Measurements from ENCODE around the gene IFT122.

Gene IFT122

DNA sequence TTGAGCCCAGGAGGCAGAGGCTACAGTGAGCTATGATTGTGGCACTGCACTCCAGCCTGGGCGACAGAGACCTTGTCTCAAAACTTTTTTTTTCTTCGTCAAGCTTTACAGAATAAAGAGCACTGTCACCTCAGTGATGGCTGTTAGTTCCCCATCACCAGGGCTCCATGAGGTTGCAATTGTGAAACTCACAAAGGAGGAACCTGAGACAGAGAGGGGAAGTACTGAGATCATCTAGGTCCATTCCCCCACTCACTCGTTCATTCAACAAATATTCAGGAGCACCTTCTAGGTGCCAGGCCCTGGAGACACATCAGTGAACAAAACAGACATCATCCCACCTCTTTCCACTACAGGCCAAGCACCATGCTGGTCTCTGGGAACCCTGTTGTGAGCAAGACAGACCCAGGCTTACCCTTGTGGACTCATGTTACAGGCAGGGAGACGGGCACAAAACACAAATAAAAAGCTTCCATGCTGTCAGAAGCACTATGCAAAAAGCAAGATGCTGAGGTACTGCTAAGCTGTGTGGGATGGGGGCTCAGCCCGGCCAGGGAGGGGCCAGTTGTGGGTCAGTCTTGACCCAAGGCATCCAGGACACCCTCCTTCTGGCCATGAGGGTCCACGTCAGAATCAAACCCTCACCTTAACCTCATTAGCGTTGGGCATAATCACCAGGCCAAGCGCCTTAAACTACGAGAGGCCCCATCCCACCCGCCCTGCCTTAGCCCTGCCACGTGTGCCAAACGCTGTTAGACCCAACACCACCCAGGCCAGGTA lies 86.3 kb downstream of the IFT122 start:
- no peak for DNase-seq (ENCODE audit: low spot score)
- no peak overlapping the region for H3K27ac Mint-ChIP-seq
- no peak overlapping the region for H3K4me3 Mint-ChIP-seq
- no peaks in the 10 kb centered on the region for H3K9me3 Mint-ChIP-seq
- no peaks in the 10 kb centered on the region for H3K4me1 Mint-ChIP-seq (ENCODE audit: low read depth)
- H3K36me3 Mint-ChIP-seq (ENCODE audit: low read depth), result no peaks in the 10 kb centered on the region
- H3K27me3 Mint-ChIP-seq (ENCODE audit: low read depth), result no peaks in the 10 kb centered on the region

DNA sequence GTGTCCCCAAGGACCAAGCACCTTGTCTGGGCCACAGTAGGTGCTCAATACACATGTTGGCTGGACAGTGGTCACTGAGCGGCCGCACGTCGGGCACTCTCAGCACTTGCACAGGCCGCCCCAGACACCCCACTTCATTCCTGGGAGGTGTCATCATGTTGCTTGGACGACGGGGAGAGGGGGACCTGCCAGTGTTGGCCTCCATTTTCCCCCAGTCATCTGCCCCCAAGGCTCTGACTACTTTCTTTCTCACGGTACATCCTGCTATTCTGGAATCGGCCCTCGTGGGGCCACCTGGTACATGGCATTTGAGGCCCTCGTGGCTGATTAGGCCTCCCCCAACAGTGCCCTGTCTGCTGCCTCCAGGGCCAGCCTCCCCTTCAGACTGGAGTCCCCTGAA lies 87.2 kb downstream of the IFT122 start:
- Mint-ChIP-seq H3K9me3 (no peaks in the 10 kb centered on the region), H3K36me3 (ENCODE audit: low read depth) (no peaks in the 10 kb centered on the region), H3K4me1 (ENCODE audit: low read depth) (no peaks in the 10 kb centered on the region), H3K27ac (no peak overlapping the region), H3K4me3 (no peak overlapping the region), H3K27me3 (ENCODE audit: low read depth) (no peaks in the 10 kb centered on the region)
- no peak for DNase-seq (ENCODE audit: low spot score)

DNA sequence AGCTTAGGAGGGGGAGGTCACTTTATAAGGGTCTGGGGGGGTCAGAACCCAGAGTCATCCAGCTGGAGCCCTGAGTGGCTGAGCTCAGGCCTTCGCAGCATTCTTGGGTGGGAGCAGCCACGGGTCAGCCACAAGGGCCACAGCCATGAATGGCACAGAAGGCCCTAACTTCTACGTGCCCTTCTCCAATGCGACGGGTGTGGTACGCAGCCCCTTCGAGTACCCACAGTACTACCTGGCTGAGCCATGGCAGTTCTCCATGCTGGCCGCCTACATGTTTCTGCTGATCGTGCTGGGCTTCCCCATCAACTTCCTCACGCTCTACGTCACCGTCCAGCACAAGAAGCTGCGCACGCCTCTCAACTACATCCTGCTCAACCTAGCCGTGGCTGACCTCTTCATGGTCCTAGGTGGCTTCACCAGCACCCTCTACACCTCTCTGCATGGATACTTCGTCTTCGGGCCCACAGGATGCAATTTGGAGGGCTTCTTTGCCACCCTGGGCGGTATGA lies 88.6 kb downstream of the IFT122 start, which contains the start of gene RHO:
Gene RHO (plus strand): TSS at position 51 of the 512 bp plus-strand sequence. CDS start 95 bp downstream, at position 146.
- no peak within 1 kb of the TSS for H3K4me3 Mint-ChIP-seq
- H3K27ac Mint-ChIP-seq, result no peak within 1 kb of the TSS
- no peaks in the 10 kb centered on the region for H3K27me3 Mint-ChIP-seq (ENCODE audit: low read depth)
- no peaks in the 10 kb centered on the region for H3K4me1 Mint-ChIP-seq (ENCODE audit: low read depth)
- DNase-seq (ENCODE audit: low spot score), result no peak
- H3K36me3 Mint-ChIP-seq (ENCODE audit: low read depth), result no peaks in the 10 kb centered on the region
- no peaks in the 10 kb centered on the region for H3K9me3 Mint-ChIP-seq

DNA sequence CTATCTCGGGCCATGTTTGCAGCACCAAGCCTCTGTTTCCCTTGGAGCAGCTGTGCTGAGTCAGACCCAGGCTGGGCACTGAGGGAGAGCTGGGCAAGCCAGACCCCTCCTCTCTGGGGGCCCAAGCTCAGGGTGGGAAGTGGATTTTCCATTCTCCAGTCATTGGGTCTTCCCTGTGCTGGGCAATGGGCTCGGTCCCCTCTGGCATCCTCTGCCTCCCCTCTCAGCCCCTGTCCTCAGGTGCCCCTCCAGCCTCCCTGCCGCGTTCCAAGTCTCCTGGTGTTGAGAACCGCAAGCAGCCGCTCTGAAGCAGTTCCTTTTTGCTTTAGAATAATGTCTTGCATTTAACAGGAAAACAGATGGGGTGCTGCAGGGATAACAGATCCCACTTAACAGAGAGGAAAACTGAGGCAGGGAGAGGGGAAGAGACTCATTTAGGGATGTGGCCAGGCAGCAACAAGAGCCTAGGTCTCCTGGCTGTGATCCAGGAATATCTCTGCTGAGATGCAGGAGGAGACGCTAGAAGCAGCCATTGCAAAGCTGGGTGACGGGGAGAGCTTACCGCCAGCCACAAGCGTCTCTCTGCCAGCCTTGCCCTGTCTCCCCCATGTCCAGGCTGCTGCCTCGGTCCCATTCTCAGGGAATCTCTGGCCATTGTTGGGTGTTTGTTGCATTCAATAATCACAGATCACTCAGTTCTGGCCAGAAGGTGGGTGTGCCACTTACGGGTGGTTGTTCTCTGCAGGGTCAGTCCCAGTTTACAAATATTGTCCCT lies 89.6 kb downstream of the IFT122 start:
- Mint-ChIP-seq H3K27me3 (ENCODE audit: low read depth) (no peaks in the 10 kb centered on the region), H3K36me3 (ENCODE audit: low read depth) (no peaks in the 10 kb centered on the region)

DNA sequence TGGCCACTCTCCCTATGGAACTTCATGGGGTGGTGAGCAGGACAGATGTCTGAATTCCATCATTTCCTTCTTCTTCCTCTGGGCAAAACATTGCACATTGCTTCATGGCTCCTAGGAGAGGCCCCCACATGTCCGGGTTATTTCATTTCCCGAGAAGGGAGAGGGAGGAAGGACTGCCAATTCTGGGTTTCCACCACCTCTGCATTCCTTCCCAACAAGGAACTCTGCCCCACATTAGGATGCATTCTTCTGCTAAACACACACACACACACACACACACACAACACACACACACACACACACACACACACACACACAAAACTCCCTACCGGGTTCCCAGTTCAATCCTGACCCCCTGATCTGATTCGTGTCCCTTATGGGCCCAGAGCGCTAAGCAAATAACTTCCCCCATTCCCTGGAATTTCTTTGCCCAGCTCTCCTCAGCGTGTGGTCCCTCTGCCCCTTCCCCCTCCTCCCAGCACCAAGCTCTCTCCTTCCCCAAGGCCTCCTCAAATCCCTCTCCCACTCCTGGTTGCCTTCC lies 90.3 kb downstream of the IFT122 start:
- no peak for DNase-seq (ENCODE audit: low spot score)
- H3K27me3 Mint-ChIP-seq (ENCODE audit: low read depth), result no peaks in the 10 kb centered on the region
- no peaks in the 10 kb centered on the region for H3K36me3 Mint-ChIP-seq (ENCODE audit: low read depth)
- H3K27ac Mint-ChIP-seq, result no peak overlapping the region
- H3K4me1 Mint-ChIP-seq (ENCODE audit: low read depth), result no peaks in the 10 kb centered on the region
- H3K9me3 Mint-ChIP-seq, result no peaks in the 10 kb centered on the region
- no peak overlapping the region for H3K4me3 Mint-ChIP-seq

More for the DNA sequence above, 89.6 kb downstream of the IFT122 start:
- no peaks in the 10 kb centered on the region for H3K9me3 Mint-ChIP-seq
- H3K4me1 Mint-ChIP-seq (ENCODE audit: low read depth), result no peaks in the 10 kb centered on the region
- no peak overlapping the region for H3K4me3 Mint-ChIP-seq
- DNase-seq (ENCODE audit: low spot score), result no peak
- no peak overlapping the region for H3K27ac Mint-ChIP-seq

DNA sequence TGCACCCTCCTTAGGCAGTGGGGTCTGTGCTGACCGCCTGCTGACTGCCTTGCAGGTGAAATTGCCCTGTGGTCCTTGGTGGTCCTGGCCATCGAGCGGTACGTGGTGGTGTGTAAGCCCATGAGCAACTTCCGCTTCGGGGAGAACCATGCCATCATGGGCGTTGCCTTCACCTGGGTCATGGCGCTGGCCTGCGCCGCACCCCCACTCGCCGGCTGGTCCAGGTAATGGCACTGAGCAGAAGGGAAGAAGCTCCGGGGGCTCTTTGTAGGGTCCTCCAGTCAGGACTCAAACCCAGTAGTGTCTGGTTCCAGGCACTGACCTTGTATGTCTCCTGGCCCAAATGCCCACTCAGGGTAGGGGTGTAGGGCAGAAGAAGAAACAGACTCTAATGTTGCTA lies 90.8 kb downstream of the IFT122 start:
- no peaks in the 10 kb centered on the region for H3K9me3 Mint-ChIP-seq
- DNase-seq (ENCODE audit: low spot score), result no peak
- no peaks in the 10 kb centered on the region for H3K36me3 Mint-ChIP-seq (ENCODE audit: low read depth)
- no peaks in the 10 kb centered on the region for H3K27me3 Mint-ChIP-seq (ENCODE audit: low read depth)
- no peak overlapping the region for H3K27ac Mint-ChIP-seq
- H3K4me3 Mint-ChIP-seq, result no peak overlapping the region
- H3K4me1 Mint-ChIP-seq (ENCODE audit: low read depth), result no peaks in the 10 kb centered on the region

DNA sequence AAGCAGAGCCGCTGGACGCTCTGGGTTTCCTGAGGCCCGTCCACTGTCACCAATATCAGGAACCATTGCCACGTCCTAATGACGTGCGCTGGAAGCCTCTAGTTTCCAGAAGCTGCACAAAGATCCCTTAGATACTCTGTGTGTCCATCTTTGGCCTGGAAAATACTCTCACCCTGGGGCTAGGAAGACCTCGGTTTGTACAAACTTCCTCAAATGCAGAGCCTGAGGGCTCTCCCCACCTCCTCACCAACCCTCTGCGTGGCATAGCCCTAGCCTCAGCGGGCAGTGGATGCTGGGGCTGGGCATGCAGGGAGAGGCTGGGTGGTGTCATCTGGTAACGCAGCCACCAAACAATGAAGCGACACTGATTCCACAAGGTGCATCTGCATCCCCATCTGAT lies 91.7 kb downstream of the IFT122 start:
- H3K9me3 Mint-ChIP-seq, result no peaks in the 10 kb centered on the region
- no peak overlapping the region for H3K27ac Mint-ChIP-seq
- H3K4me3 Mint-ChIP-seq, result no peak overlapping the region
- no peaks in the 10 kb centered on the region for H3K36me3 Mint-ChIP-seq (ENCODE audit: low read depth)
- no peak for DNase-seq (ENCODE audit: low spot score)
- peaks cover 2% of the 10 kb centered on the region for H3K27me3 Mint-ChIP-seq (ENCODE audit: low read depth)
- no peaks in the 10 kb centered on the region for H3K4me1 Mint-ChIP-seq (ENCODE audit: low read depth)

DNA sequence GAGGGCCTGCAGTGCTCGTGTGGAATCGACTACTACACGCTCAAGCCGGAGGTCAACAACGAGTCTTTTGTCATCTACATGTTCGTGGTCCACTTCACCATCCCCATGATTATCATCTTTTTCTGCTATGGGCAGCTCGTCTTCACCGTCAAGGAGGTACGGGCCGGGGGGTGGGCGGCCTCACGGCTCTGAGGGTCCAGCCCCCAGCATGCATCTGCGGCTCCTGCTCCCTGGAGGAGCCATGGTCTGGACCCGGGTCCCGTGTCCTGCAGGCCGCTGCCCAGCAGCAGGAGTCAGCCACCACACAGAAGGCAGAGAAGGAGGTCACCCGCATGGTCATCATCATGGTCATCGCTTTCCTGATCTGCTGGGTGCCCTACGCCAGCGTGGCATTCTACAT lies 92.2 kb downstream of the IFT122 start:
- Mint-ChIP-seq H3K4me1 (ENCODE audit: low read depth) (no peaks in the 10 kb centered on the region), H3K9me3 (no peaks in the 10 kb centered on the region), H3K4me3 (no peak overlapping the region), H3K27ac (no peak overlapping the region), H3K27me3 (ENCODE audit: low read depth) (peaks cover 2% of the 10 kb centered on the region), H3K36me3 (ENCODE audit: low read depth) (no peaks in the 10 kb centered on the region)
- DNase-seq (ENCODE audit: low spot score), result no peak

DNA sequence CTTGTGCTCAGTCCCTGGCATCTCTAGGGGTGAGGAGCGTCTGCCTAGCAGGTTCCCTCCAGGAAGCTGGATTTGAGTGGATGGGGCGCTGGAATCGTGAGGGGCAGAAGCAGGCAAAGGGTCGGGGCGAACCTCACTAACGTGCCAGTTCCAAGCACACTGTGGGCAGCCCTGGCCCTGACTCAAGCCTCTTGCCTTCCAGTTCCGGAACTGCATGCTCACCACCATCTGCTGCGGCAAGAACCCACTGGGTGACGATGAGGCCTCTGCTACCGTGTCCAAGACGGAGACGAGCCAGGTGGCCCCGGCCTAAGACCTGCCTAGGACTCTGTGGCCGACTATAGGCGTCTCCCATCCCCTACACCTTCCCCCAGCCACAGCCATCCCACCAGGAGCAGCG lies 93.4 kb downstream of the IFT122 start:
- no peaks in the 10 kb centered on the region for H3K36me3 Mint-ChIP-seq (ENCODE audit: low read depth)
- no peak overlapping the region for H3K27ac Mint-ChIP-seq
- peaks cover 2% of the 10 kb centered on the region for H3K27me3 Mint-ChIP-seq (ENCODE audit: low read depth)

DNA sequence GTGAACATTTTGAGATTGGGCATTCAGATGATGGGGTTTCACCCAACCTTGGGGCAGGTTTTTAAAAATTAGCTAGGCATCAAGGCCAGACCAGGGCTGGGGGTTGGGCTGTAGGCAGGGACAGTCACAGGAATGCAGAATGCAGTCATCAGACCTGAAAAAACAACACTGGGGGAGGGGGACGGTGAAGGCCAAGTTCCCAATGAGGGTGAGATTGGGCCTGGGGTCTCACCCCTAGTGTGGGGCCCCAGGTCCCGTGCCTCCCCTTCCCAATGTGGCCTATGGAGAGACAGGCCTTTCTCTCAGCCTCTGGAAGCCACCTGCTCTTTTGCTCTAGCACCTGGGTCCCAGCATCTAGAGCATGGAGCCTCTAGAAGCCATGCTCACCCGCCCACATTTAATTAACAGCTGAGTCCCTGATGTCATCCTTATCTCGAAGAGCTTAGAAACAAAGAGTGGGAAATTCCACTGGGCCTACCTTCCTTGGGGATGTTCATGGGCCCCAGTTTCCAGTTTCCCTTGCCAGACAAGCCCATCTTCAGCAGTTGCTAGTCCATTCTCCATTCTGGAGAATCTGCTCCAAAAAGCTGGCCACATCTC lies 94.5 kb downstream of the IFT122 start:
- no peak overlapping the region for H3K4me3 Mint-ChIP-seq
- H3K36me3 Mint-ChIP-seq (ENCODE audit: low read depth), result no peaks in the 10 kb centered on the region
- H3K9me3 Mint-ChIP-seq, result no peaks in the 10 kb centered on the region
- no peak overlapping the region for H3K27ac Mint-ChIP-seq
- no peaks in the 10 kb centered on the region for H3K4me1 Mint-ChIP-seq (ENCODE audit: low read depth)
- no peak for DNase-seq (ENCODE audit: low spot score)
- H3K27me3 Mint-ChIP-seq (ENCODE audit: low read depth), result peaks cover 2% of the 10 kb centered on the region

More for the DNA sequence above, 93.4 kb downstream of the IFT122 start:
- Mint-ChIP-seq H3K9me3 (no peaks in the 10 kb centered on the region), H3K4me1 (ENCODE audit: low read depth) (no peaks in the 10 kb centered on the region), H3K4me3 (no peak overlapping the region)
- DNase-seq (ENCODE audit: low spot score), result no peak

DNA sequence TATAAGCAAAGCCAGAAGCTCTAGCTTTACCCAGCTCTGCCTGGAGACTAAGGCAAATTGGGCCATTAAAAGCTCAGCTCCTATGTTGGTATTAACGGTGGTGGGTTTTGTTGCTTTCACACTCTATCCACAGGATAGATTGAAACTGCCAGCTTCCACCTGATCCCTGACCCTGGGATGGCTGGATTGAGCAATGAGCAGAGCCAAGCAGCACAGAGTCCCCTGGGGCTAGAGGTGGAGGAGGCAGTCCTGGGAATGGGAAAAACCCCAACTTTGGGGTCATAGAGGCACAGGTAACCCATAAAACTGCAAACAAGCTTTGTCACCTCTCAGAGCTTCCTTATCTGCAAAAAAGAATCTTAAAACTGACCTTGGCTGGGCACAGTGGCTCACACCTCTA lies 95.1 kb downstream of the IFT122 start:
- H3K9me3 Mint-ChIP-seq, result no peaks in the 10 kb centered on the region
- peaks cover 2% of the 10 kb centered on the region for H3K27me3 Mint-ChIP-seq (ENCODE audit: low read depth)
- no peak overlapping the region for H3K4me3 Mint-ChIP-seq
- no peaks in the 10 kb centered on the region for H3K4me1 Mint-ChIP-seq (ENCODE audit: low read depth)
- H3K27ac Mint-ChIP-seq, result no peak overlapping the region
- no peak for DNase-seq (ENCODE audit: low spot score)
- no peaks in the 10 kb centered on the region for H3K36me3 Mint-ChIP-seq (ENCODE audit: low read depth)

DNA sequence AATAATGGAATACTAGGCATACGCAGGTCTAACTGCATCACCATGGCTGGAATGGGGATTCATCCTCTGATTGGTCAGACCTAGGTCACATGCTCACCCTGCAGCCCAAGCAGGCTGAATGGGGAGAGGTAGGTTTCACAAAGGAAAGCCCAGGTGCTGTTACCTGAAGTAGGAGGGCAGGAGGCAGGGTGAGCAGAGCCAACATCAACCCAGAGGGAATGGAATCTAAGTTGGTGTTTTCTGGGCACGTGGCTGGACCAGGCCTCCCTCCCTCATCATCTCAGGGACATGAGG lies 96.3 kb downstream of the IFT122 start:
- H3K27ac Mint-ChIP-seq, result no peak overlapping the region
- H3K36me3 Mint-ChIP-seq (ENCODE audit: low read depth), result no peaks in the 10 kb centered on the region
- no peaks in the 10 kb centered on the region for H3K9me3 Mint-ChIP-seq
- no peak for DNase-seq (ENCODE audit: low spot score)
- peaks cover 2% of the 10 kb centered on the region for H3K27me3 Mint-ChIP-seq (ENCODE audit: low read depth)
- H3K4me3 Mint-ChIP-seq, result no peak overlapping the region
- no peaks in the 10 kb centered on the region for H3K4me1 Mint-ChIP-seq (ENCODE audit: low read depth)

DNA sequence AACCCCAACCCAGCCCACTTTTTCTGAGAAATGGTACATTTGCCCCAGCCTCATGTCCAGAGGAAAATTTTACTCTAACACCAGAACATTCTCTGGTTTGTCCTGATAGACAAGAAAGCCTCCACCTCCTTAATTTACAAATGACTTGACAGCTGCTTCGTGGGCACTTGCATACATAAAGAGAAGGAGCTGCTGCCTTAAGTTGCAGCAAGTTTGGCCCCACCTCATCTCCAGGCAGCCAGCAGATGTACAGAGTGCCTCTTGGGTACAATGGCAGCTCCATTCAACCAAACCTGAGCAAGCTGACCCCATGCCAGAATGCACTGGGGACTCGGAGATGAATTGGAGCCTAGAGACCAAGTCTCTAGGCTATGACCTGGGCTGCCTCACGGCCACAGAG lies 96.8 kb downstream of the IFT122 start:
- no peak for DNase-seq (ENCODE audit: low spot score)
- Mint-ChIP-seq H3K9me3 (no peaks in the 10 kb centered on the region), H3K4me3 (no peak overlapping the region), H3K27me3 (ENCODE audit: low read depth) (peaks cover 2% of the 10 kb centered on the region), H3K27ac (no peak overlapping the region), H3K4me1 (ENCODE audit: low read depth) (no peaks in the 10 kb centered on the region), H3K36me3 (ENCODE audit: low read depth) (no peaks in the 10 kb centered on the region)

DNA sequence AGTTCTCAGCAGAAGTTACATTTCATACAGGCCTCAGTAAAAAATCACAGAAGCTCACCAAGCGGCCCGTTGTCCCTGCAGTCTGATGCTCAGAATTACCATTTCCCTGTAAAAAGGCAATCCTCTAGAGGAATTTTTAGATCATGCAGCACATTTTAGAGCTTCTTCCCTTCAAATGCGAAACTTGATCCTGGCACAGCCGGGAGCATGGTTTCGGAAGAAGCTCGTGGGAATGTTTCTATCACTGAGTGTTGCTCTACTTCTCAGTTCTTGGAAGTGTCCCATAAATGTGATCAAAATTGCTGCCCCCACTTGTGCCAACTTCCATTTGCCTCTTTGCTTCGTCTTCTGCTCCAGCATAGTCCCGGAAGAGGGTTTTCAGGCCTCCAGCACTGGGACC lies 99.2 kb downstream of the IFT122 start:
- DNase-seq (ENCODE audit: low spot score), result no peak
- H3K27me3 Mint-ChIP-seq (ENCODE audit: low read depth), result peaks cover 2% of the 10 kb centered on the region
- no peak overlapping the region for H3K27ac Mint-ChIP-seq
- H3K9me3 Mint-ChIP-seq, result no peaks in the 10 kb centered on the region
- no peaks in the 10 kb centered on the region for H3K36me3 Mint-ChIP-seq (ENCODE audit: low read depth)
- H3K4me3 Mint-ChIP-seq, result no peak overlapping the region
- no peaks in the 10 kb centered on the region for H3K4me1 Mint-ChIP-seq (ENCODE audit: low read depth)

Measured in T-helper 2 cell treated with Interferon-gamma antibody and Interleukin-4, amounts not matched to agents 5 μg/mL and 100 μg/mL, for 36 hours (primary cell).